BE2C (cell line): Measurements from ENCODE around the gene PPIB.

Experiments
- DNase-seq: peaks from one replicate; pipeline ENCODE4 v3.0.0-alpha.2; 2020
- H3K27me3 ChIP-seq: fragments of 250-450 bp; sonication (Bioruptor Pico); 2 replicates; pipeline ENCODE4 v1.5.1; 2020; ENCODE audit warnings: mild to moderate bottlenecking
- H3K36me3 ChIP-seq: fragments of 250-450 bp; sonication (Bioruptor Pico); 2 replicates; pipeline ENCODE4 v1.5.1; 2020; ENCODE audit warnings: mild to moderate bottlenecking
- H3K4me1 ChIP-seq: fragments of 250-450 bp; sonication (Bioruptor Pico); 2 replicates; pipeline ENCODE4 v1.5.1; 2020
- H3K4me3 ChIP-seq: 2 replicates; pipeline ENCODE4 v1.5.1; 2011; ENCODE audit warnings: low read depth, low read length
- H3K9me3 ChIP-seq: fragments of 250-450 bp; sonication (Bioruptor Pico); 2 replicates; pipeline ENCODE4 v1.5.1; 2020
- TF ChIP-seq, protein P1 (sequence below): IDR thresholded peaks from 2 replicates; pipeline ENCODE4 v1.5.1; 2012; ENCODE audit warnings: mild to moderate bottlenecking, low read depth, low read length

The PPIB gene

DNA sequence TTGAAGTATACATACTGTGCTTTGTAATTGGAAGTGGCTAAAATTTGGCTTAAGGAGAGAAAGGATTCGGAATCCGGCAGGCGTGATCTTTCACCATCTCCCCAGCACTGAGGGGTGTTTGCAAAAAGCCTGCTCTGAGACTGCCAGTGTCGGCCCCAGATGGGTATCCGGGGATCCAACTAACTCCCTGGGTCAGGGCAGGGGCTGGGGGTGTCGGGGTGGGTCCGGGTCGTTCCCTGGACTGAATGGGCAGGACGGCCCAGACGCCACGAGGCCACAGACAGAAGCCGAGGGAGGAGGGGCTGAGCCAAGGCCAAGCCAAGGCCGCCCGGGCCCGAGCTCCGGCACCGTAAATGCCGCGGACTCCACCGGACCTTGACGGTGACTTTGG, 349 bp downstream of the PPIB start:
- peak overlapping the region; percentile 99 for H3K4me3 ChIP-seq
- H3K9me3 ChIP-seq = no peaks in the 10 kb centered on the region
- no peak for DNase-seq
- peaks cover 3% of the 10 kb centered on the region; the same call in 1 of the 2 replicates for H3K4me1 ChIP-seq
- TF ChIP-seq, protein P1, sequence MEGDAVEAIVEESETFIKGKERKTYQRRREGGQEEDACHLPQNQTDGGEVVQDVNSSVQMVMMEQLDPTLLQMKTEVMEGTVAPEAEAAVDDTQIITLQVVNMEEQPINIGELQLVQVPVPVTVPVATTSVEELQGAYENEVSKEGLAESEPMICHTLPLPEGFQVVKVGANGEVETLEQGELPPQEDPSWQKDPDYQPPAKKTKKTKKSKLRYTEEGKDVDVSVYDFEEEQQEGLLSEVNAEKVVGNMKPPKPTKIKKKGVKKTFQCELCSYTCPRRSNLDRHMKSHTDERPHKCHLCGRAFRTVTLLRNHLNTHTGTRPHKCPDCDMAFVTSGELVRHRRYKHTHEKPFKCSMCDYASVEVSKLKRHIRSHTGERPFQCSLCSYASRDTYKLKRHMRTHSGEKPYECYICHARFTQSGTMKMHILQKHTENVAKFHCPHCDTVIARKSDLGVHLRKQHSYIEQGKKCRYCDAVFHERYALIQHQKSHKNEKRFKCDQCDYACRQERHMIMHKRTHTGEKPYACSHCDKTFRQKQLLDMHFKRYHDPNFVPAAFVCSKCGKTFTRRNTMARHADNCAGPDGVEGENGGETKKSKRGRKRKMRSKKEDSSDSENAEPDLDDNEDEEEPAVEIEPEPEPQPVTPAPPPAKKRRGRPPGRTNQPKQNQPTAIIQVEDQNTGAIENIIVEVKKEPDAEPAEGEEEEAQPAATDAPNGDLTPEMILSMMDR = no peak
- peaks cover 46% of the 10 kb centered on the region for H3K36me3 ChIP-seq
- no peaks in the 10 kb centered on the region for H3K27me3 ChIP-seq

DNA sequence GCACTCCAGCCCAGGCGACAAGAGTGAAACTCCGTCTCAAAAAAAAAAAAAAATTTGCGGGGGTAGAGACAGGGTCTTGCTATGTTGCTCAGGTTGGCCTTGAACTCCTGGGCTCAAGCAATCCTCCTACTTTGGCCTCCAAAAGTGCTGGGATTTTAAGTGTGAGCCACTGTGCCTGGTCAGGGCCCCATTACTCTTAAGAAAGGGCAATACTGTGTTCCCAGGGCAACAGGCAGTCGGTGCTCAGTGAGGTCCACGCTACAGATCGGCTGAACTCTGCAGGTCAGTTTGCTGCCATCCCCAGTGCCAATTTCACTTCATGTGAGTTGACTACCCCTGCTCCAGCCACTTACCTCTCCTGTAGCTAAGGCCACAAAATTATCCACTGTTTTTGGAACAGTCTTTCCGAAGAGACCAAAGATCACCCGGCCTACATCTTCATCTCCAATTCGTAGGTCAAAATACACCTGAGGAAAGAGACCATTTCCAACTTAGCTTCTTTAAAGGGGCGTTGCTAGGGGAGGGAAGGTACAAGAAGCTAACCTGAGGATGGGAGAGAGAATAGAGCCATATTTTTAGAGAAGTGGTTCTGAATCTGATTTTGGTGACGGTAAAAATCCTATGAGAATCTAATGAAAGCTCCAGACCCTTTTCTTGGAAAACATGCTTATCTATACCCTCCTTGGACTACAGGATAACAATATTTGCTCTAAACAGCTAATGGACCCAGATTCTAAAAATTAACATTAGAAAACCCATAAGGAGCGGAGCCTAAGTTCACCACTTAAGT, 939 bp downstream of the PPIB start:
- Histone ChIP-seq H3K4me3 (peak overlapping the region; percentile 99), H3K4me1 (peaks cover 3% of the 10 kb centered on the region; the same call in 1 of the 2 replicates), H3K9me3 (no peaks in the 10 kb centered on the region), H3K36me3 (peaks cover 52% of the 10 kb centered on the region), H3K27me3 (no peaks in the 10 kb centered on the region)
- TF ChIP-seq, protein P1 = no peak
- no peak for DNase-seq

DNA sequence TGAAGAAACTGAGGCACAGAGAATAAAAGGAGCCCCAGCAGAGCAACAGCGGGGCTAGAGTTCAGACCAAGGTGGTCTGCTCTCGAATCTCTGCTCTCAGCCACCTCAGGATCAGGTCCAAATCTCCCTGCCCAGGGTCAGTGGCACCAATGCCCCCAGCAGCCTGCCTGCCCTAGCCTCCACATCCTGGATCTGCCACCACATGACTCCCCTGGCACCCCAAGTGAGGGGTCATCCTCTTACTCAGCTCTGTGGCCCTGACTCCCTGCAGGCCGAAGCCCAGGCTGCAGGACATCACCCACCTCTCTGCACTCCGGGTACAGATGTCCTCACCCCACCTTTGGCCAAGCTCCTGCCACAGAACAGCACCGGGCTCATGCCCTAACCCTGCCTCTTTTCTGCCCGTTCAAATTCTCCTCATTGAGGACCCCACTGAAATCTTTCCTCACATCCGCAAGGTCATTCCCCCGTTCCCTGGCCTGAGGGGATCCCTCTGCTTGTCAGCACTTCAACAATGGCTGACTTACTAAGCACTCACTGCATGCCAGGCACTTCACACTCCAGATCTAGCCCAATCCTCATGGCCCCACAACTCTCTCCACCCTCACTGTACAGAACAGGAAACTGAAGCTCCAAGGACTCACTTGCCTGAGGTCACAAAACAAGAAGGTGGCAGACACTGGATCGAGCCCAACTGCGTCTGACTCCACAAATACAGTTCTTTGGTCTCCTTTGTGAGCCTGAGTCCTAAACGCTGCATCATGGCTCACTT, 4.3 kb downstream of the PPIB start:
- Histone ChIP-seq H3K4me3 (no peak overlapping the region), H3K4me1 (no peaks in the 10 kb centered on the region), H3K27me3 (no peaks in the 10 kb centered on the region), H3K36me3 (peaks cover 63% of the 10 kb centered on the region), H3K9me3 (no peaks in the 10 kb centered on the region)
- TF ChIP-seq, protein P1 = no peak
- DNase-seq = no peak

DNA sequence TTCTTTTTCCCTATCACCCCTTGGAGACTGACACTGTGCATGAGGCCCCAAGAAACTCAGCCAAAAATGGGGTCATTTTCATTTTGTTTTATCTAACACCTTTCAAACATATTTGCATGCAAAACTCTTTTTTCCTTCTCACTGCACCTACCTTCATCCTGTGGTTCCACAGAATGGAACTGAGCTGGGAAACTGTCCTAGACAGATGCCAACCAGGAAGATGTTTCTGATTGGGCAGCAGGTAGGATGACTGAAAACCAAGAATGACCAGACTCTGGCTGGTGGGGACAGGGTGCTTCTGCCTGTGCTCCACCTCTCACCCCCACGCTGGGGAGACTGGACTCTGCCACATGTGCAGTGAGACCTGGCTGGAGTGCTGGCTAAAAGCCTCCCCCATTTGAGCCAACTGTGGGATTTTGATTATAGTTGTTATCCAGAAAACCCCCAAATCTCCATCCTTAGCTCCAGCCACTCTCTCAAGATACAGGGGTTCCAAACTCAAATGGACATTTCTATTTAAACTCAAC, 5.2 kb downstream of the PPIB start:
- TF ChIP-seq, protein P1 = no peak
- Histone ChIP-seq H3K9me3 (no peaks in the 10 kb centered on the region), H3K4me3 (no peak overlapping the region), H3K4me1 (no peaks in the 10 kb centered on the region), H3K27me3 (peaks cover 3% of the 10 kb centered on the region), H3K36me3 (peaks cover 62% of the 10 kb centered on the region)
- DNase-seq = no peak

DNA sequence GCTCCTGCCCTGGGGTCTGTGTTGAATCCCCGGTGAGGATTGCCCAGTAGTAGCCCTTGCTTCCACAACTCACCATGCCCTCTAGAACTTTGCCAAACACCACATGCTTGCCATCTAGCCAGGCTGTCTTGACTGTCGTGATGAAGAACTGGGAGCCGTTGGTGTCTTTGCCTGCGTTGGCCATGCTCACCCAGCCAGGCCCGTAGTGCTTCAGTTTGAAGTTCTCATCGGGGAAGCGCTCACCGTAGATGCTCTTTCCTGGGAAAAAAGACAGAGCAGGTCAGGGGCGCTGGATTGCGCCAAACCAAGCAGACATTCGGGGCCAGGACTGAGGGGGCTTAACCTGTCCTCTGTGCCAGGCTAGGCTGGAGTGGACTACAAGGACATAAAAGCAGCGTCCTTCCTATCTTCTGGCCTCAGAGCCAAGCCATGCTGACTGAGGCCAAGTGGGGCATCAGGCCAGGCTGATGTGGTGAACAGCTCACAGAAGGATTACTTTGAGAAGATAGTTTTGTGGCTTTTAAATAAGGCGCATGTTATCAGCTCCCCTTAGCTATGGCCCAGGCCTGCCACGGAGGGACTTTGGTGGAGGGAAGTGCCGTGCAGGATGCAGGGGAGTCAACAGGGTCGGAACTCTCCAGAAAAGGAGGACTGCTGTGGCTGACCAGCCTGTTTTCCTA, 6.0 kb downstream of the PPIB start:
- H3K4me3 ChIP-seq = no peak overlapping the region
- TF ChIP-seq, protein P1 = no peak
- DNase-seq = no peak
- H3K4me1 ChIP-seq = no peaks in the 10 kb centered on the region
- peaks cover 59% of the 10 kb centered on the region for H3K36me3 ChIP-seq
- no peaks in the 10 kb centered on the region for H3K9me3 ChIP-seq
- peaks cover 12% of the 10 kb centered on the region for H3K27me3 ChIP-seq
